Effector memory CD4-positive, alpha-beta T cell (primary cell): ENCODE measurements around the gene ZNF831.

Experiments used
- DNase-seq, 3 donors: peaks; one replicate each; pipeline ENCODE4 v3.0.0-alpha.2; 2020
- H3K27ac ChIP-seq: 2 replicates; pipeline ENCODE4 v1.7.0; 2013; ENCODE audit warnings: mild to moderate bottlenecking, low read length, moderate library complexity; ENCODE audit not compliant: insufficient read depth, poor library complexity, severe bottlenecking
- H3K27me3 ChIP-seq: replicated peaks from 2 replicates; pipeline ENCODE4 v1.7.0; 2013; ENCODE audit warnings: mild to moderate bottlenecking, low read length; ENCODE audit not compliant: insufficient read depth, control insufficient read depth, poor library complexity, severe bottlenecking
- H3K36me3 ChIP-seq: 2 replicates; pipeline ENCODE4 v1.7.0; 2013; ENCODE audit warnings: mild to moderate bottlenecking, low read length, moderate library complexity; ENCODE audit not compliant: control insufficient read depth, insufficient read depth
- H3K4me1 ChIP-seq: 2 replicates; pipeline ENCODE4 v1.7.0; 2013; ENCODE audit warnings: low read length, mild to moderate bottlenecking; ENCODE audit not compliant: control insufficient read depth, insufficient read depth, poor library complexity, severe bottlenecking
- H3K4me3 ChIP-seq: 2 replicates; pipeline ENCODE4 v1.7.0; 2013; ENCODE audit warnings: low read length, low read depth, mild to moderate bottlenecking; ENCODE audit not compliant: insufficient read depth, poor library complexity, severe bottlenecking
- H3K9me3 ChIP-seq: 2 replicates; pipeline ENCODE4 v1.7.0; 2013; ENCODE audit warnings: mild to moderate bottlenecking, low read length, moderate library complexity; ENCODE audit not compliant: control insufficient read depth
- total RNA-seq, 3 donors: gene quantifications; one replicate each; lab custom pipeline; 2026; lab: John Stamatoyannopoulos, UW

The ZNF831 gene
- 217 to 229 (median 221) reads per million in 3 donors for total RNA-seq

GRCh38 chr20:59163631-59164530 lies at the start of gene ZNF831:
Gene ZNF831 (plus strand): TSS chr20:59163821. CDS start chr20:59191020, 27,199 bp downstream.
- no peak for DNase-seq
- peak within 1 kb of the TSS; percentile 53 for H3K4me3 ChIP-seq
- H3K9me3 ChIP-seq = no peaks in the 10 kb centered on the region
- no peaks in the 10 kb centered on the region for H3K27me3 ChIP-seq
- peaks cover 63% of the 10 kb centered on the region for H3K4me1 ChIP-seq
- H3K27ac ChIP-seq = peak within 1 kb of the TSS; percentile 98
- H3K36me3 ChIP-seq = no peaks in the 10 kb centered on the region

DNA sequence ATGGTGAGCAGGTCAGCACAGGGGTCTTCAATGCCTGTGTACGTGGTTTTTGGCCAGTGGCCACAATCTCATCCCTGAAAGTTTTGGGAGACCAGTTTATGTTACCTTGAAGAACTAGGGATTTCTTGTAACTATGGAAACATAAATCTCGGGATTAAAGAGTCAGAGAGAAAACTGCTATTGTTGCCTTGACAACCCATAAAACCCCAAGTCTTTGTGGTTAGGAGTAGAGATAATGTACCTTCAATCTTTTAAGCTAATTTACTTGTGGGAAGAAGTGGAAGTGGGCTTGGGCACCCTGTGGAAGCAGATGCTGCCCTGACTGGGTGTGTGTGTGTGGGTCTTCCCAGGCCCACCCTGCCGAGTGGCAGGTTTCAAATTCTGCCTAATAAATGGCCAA lies 46.1 kb upstream of the ZNF831 start:
- no peak for DNase-seq

GRCh38 chr20:59118855-59119254 lies 44.8 kb upstream of the ZNF831 start:
- DNase-seq = no peak
- Histone ChIP-seq H3K36me3 (no peaks in the 10 kb centered on the region), H3K27ac (no peak overlapping the region), H3K4me1 (peaks cover 62% of the 10 kb centered on the region), H3K27me3 (no peaks in the 10 kb centered on the region), H3K9me3 (peaks cover 3% of the 10 kb centered on the region), H3K4me3 (no peak overlapping the region)

More for the DNA sequence above, 46.1 kb upstream of the ZNF831 start:
- Histone ChIP-seq H3K27ac (no peak overlapping the region), H3K27me3 (no peaks in the 10 kb centered on the region), H3K4me1 (peaks cover 48% of the 10 kb centered on the region), H3K9me3 (peaks cover 3% of the 10 kb centered on the region), H3K4me3 (no peak overlapping the region), H3K36me3 (no peaks in the 10 kb centered on the region)

- no peaks in the 10 kb centered on the region for H3K36me3 ChIP-seq
- H3K27ac ChIP-seq = peak overlapping the region; percentile 79
- peak; percentile 17 to 28 (median 20) for DNase-seq
- H3K4me1 ChIP-seq = peaks cover 69% of the 10 kb centered on the region
- no peaks in the 10 kb centered on the region for H3K27me3 ChIP-seq
- H3K4me3 ChIP-seq = no peak overlapping the region
- peaks cover 3% of the 10 kb centered on the region for H3K9me3 ChIP-seq
Observed at GRCh38 chr20:59120491-59120890, 43.1 kb upstream of the ZNF831 start.

GRCh38 chr20:59120919-59121318 lies 42.7 kb upstream of the ZNF831 start:
- Histone ChIP-seq H3K9me3 (peaks cover 3% of the 10 kb centered on the region), H3K27ac (peak overlapping the region; percentile 79), H3K4me1 (peaks cover 69% of the 10 kb centered on the region), H3K27me3 (no peaks in the 10 kb centered on the region), H3K36me3 (no peaks in the 10 kb centered on the region), H3K4me3 (no peak overlapping the region)
- DNase-seq = no peak

DNA sequence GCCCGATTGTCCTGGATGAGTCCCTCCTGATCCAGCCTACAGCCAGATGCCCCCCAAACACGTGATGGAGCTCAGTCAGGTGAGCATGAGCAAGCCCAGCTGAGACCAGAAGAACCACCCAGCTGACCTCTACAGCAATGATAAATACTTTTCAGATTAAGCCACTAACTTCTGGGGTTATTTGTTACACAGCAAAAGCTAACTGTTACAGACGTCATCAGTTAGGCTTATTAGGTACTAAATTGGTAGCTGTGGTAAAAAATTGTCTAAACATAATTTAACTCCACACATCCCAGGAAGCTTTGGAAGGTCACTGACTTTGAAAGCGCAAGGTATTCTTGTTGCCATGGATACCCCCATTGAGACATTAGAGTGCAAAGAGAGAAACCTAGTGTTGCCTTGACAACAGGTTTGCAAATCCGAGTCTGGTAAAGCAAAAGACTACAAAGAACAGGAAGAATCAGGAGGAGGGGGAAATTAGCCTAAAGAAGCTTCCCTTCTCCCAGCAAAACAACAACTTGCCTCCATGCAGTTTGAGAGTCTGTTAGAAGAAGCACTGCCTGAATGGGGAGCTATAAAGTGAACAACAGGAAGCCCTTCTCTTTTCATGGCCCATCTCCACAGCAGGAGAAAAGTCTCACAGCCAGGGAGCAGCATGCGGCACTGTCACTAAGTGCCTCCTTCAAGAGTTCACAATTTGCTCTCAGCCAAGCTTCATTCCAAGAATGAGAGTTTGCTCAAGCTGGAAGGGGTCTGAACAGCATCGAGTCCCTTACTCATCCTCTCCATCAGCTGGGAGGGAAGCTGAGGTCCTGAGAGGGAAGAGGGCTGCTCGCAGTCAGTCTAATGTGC lies 41.7 kb upstream of the ZNF831 start:
- DNase-seq = no peak
- Histone ChIP-seq H3K9me3 (peaks cover 3% of the 10 kb centered on the region), H3K36me3 (no peaks in the 10 kb centered on the region), H3K27ac (peak overlapping the region; percentile 79), H3K4me3 (no peak overlapping the region), H3K4me1 (peaks cover 68% of the 10 kb centered on the region), H3K27me3 (no peaks in the 10 kb centered on the region)

DNA sequence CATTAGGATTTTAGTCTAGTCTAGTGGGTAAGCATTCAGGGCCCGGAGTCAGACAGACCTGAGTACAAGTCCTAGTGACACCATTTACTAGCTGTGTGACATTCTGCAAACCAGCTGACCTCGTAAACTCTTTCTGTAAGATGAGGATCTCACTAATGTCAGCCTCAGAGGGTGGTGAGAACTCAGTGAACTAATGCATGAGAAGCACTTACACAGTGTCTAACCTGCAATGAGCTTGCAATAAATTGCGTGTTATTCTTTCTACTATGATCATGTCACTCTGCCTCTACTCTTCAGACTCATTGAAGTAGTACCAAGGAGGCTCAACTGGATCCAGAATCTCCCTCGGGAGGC lies 41.1 kb upstream of the ZNF831 start:
- DNase-seq = no peak
- peaks cover 62% of the 10 kb centered on the region for H3K4me1 ChIP-seq
- peak overlapping the region; percentile 79 for H3K27ac ChIP-seq

DNA sequence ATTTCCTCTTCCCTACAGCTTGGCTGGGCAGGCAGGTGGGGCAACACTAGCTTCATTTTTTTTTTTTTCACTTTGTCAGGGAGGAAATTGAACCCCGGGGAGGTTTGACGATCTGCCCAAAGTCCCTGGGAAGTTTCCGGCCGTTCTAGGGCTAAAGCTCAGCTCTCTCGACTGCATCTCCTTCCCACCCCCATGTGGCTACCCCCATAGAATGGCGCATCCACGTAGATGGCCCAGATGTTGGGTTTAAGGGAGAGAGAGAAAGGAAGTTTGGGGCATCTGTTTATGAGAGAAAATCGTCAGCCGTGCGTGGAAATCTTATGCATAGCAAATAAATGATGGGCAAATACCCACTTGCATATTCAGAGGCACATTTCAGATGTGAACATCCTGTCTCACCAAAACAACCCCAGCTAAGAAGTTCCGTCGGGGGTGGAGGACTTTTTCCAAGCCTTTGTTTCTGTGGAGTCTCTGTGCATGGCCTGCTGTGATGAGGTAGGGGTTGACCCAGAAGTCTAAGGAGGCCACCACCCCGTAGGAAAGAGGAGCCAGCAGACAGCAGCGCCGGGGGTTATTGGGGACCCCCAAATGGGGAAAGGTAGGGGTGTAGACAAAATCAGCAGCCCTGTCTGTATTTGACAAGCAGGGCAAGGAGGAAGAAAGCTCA lies 40.5 kb upstream of the ZNF831 start:
- Histone ChIP-seq H3K4me3 (peak overlapping the region; percentile 8), H3K4me1 (peaks cover 56% of the 10 kb centered on the region)
- DNase-seq = peak in 1 of 3 donors; percentile 41

More for the DNA sequence above, 41.1 kb upstream of the ZNF831 start:
- Histone ChIP-seq H3K27me3 (no peaks in the 10 kb centered on the region), H3K36me3 (no peaks in the 10 kb centered on the region), H3K4me3 (peak overlapping the region; percentile 8), H3K9me3 (peaks cover 3% of the 10 kb centered on the region)

GRCh38 chr20:59123678-59124255 lies 39.9 kb upstream of the ZNF831 start:
- Histone ChIP-seq H3K27me3 (no peaks in the 10 kb centered on the region), H3K27ac (peak overlapping the region; percentile 79), H3K36me3 (no peaks in the 10 kb centered on the region), H3K4me3 (peak overlapping the region; percentile 8), H3K9me3 (peaks cover 3% of the 10 kb centered on the region), H3K4me1 (peaks cover 54% of the 10 kb centered on the region)
- DNase-seq = no peak

More for the DNA sequence above, 40.5 kb upstream of the ZNF831 start:
- H3K9me3 ChIP-seq = peaks cover 3% of the 10 kb centered on the region
- peak overlapping the region; percentile 79 for H3K27ac ChIP-seq
- no peaks in the 10 kb centered on the region for H3K36me3 ChIP-seq
- H3K27me3 ChIP-seq = no peaks in the 10 kb centered on the region
